ENCODE measurements around the gene PTPRN2.

Gene PTPRN2

DNA sequence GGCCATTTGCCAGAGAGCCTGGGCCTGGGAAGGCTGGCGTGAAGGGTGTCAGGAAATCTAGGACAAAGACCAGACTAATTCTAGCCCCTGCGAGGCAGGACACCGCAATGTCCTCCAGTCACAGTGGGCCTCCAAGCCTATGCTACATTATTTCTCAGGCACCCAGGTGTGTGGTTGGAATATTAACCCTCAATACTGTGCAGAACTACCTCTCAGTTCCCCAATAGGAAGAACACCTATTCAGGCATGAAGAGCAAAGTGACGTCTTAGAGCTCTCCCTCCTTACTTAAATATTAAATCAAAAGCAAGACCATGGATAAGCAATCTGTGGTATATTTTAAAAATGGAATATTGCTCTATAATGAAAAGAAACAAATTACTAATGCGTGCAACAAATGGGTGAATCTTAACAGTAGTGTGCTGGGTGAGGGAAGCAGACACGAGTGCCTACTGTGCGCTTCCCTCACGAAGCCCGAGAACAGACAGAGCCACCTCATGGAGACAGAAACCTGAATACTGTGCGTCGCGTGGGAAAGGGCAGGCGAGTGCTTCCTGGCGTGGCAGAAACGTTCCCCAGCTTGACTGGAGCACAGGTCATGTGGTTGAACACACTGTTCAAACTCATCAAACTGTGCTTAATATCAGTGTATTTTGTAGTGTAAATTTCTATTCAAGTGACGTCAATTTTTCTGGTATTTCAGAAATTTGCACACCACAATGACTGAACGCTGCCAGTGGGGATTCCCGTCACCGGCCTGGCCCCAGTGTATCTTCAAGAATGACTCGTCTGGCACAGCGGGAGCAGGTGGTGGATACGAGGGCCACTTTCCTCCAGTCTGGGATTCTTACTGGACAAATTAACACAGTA is 15.5 kb upstream of the PTPRN2 start:
- no peak for DNase-seq

DNA sequence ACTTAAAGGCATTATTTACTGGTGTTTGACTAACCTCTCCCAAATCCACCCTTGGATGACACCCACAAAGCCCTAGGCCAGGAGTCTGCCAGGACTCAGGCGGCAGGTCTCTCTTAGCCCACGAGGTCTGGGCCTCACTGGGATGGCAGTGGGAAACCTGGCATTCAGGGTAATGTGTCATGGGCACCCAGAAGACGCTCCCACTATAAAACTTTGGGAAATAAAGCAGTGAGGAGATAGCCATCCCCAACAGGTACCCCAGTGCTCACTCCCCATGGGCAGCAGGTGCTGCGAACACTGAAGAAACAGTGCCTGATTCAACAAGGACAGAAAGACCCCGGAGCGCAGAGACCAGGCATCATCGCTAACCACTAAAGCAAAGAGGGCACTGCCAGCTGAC is 14.4 kb upstream of the PTPRN2 start:
- no peak for DNase-seq

DNA sequence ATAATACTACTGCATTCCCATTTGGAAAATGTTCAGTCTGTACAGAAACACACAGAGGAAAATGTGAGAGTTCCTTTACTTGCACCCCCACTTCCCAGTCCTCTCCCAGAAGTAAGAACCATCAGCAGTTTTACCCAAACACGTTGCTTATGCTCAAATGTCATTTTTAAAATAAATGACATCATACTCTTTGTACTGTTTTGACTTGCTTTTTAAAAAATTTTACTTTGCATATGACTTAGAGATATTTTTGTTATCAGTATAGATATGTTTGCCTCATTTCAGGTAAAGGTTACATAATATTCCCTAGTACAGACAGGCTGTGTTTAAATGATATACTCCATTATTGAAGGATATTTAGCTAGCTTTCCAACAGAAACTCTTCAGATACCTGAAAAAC is 13.5 kb upstream of the PTPRN2 start:
- DNase-seq = no peak

GRCh38 chr7:158596745-158597144 is 9.1 kb upstream of the PTPRN2 start:
- no peak for DNase-seq

GRCh38 chr7:158596309-158596708 is 8.7 kb upstream of the PTPRN2 start:
- DNase-seq = no peak

DNA sequence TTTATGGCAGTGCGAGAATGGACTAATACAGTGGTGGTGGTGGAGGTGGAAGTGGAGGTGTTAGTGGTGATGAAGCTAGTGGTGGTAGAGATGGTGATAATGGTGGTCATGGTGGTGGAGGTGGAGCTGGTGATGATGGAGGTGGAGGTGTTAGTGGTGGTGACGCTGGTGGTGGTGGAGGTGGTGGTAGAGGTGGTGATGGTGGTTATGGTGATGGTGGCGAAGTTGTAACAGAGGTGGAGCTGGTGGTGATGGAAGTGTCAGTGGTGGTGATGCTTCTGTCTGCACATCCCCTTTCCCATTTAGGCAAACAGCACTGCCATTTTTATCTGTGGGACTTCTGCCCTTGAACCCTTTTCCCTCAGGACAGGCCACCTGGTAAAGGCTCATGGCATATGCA is 7.4 kb upstream of the PTPRN2 start:
- DNase-seq = no peak

DNA sequence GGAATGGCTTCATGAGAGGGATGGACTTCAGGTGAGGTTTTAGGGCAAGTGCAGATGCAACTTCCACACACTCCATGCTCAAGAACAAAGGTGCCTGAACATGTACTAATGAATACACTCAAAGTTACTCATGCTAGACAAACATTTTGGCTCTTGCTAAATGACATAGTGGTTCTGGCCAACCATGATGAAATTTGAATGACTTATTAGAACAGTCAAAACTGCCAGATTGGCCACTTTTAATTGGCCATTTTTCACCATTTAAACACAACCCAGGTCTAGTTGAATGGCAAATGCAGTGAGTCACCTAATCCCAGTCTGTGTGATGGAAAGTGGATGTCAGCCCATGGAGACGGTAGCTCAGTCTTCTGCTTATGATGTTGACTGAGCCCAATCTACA is 4.9 kb upstream of the PTPRN2 start:
- no peak for DNase-seq

- DNase-seq = no peak
These were observed 4.3 kb upstream of the PTPRN2 start for GRCh38 chr7:158591944-158592343.

GRCh38 chr7:158590181-158590530 is 2.5 kb upstream of the PTPRN2 start:
- DNase-seq = no peak

DNA sequence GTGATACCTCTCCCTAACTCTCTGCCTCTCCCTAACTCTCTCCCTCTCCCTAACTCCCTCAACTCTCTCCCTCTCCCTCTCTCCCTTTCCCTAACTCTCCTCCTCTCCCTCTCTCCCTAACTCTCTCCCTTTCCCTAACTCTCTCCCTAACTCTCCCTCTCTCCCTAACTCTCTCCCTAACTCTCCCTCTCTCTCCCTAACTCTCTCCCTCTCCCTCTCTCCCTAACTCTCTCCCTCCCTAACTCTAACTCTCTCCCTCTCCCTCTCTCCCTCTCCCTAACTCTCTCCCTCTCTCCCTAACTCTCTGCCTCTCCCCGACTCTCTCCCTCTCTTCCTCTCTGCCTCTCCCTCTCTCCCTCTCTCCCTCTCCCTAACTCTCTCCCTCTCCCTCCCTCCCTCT is 2.0 kb upstream of the PTPRN2 start:
- DNase-seq = no peak

DNA sequence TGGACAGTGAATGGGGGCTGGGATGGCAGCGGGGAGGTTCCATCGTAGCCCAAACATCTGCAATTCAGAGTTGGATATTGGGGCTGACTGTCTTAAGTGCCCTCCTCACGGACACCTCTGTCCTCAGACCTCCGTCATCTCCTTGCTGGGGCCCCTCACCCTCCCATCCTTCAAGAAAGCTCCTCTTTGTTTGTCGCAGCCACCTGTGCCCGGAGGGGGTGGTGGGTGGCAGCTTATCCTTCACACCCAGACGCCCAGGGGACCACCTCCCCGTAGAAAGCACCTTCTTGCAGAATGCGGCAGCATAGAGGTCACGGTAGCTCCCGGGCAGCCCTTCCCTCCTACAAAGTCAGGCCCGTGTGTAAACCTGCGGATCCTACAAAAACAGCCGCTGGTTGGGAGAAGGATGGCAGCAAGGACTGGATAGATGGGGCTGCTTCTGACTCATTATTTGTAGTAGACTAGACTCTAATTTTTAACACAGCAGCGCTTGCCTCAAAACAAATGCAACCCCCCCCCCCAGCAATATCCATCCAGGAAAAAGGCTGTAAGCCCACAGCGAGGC is 1.3 kb upstream of the PTPRN2 start:
- DNase-seq = no peak

DNA sequence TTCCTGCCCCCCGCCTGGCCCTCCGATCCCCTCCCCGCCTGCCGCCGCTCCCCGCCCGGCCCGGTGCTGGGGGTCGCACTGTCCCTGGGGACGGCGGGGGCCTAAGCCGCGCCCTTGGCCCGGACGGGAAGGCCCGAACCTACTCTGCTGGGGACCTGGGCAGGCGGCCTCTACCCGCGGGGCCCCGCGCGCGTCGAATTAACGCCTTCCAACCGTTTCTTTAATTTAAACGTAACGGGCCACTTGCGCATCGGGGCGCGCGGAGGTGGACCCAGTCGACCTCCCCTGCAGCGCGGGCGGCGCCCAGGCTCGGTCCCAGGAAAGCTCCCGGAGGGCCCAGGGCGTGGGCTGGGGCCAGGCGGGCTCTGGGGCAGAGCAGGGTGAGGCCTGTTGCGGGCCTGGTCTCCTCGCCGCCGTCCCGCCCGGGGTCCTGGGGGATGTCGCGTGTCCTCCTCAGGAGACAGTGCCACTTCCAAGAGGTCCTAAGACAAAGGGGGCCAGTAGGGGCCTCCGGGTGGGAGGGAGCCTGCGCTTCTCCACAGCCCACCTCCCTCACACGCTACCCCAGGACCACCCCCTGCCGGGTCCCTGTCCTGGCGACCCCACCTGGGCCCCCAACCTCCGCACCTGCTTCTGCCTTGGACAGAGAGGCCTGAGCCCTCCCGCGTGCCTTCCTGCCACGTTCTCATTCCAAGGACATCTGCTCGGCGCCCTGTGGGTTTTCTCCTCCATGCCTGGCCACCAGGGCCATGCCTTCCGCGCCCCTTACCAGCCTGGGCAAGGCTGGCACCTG is 658 bp upstream of the PTPRN2 start:
- DNase-seq = no peak

DNA sequence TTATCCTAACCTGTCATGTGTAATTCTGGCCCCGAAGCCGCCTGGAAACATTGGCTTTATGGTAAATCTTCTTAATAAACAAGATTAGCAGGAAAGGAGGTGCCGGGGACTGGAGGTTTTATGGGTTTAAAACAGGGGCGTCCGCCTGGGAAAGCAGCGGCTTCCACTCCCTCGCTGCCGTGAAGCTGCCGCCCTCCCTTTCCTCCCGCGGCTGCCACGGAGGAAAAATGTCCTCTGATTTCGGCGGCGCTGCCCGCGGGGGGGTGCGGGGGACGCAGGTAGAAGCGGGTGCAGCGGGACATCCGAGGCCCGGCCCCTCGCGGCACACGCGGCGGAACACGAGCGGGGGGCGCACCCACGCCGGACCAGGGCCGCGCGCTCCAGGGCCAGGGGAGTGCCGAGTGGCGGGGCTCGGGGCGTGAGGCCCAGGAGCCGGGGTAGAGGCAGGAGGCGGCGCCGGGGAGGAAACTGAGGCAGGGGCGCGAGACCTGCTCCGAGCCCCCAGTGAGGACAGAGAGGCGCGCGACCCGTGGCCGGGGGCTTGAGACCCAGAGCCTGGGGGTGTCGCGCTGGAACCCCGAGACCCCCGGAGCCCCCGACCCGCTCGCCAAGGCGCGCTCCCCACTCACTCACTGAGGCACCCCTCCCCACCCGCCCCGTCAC is 993 bp downstream of the PTPRN2 start:
- DNase-seq = no peak

- DNase-seq = no peak
These were observed 1.7 kb downstream of the PTPRN2 start for GRCh38 chr7:158585721-158586498.

GRCh38 chr7:158584407-158584806 is 3.2 kb downstream of the PTPRN2 start:
- DNase-seq = no peak

GRCh38 chr7:158583810-158584209 is 3.8 kb downstream of the PTPRN2 start:
- no peak for DNase-seq

DNA sequence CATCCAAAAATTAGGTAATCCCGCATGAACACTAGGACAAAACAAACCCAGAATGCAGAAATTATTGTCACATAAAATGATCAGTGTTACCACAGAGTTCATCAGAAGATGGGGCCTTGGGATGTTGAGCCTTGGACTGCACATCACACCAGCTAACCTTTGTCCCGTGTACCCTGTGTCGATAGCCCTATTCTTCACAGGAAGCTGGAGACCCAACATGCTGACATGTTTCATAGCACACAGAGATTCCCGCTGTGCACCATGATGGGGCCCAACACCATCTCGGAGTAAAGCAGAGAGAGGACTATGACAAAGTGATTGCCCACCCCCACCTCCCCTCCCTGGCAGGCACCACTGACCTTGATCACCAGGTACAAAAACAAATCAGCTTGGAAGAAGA is 4.5 kb downstream of the PTPRN2 start:
- no peak for DNase-seq

DNA sequence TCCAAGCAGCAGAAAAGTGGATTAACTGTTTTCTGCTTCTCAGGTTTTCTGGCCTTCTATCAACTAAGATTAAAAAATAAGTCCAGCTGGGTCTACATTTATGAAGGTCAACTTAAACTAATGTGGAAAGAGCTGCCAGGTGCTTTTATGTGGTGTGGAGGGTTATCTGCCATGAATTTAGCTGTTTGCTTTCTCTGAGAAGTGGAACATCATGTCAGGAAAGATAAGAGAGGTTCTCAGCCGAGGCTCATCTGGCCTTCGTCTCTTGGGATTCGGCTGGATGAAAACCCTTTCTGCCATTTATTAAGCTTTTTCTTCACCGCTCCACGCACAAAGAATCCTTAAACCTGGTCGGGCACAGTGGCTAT is 5.5 kb downstream of the PTPRN2 start:
- DNase-seq = no peak

GRCh38 chr7:158581440-158582088 is 6.1 kb downstream of the PTPRN2 start:
- no peak for DNase-seq

DNA sequence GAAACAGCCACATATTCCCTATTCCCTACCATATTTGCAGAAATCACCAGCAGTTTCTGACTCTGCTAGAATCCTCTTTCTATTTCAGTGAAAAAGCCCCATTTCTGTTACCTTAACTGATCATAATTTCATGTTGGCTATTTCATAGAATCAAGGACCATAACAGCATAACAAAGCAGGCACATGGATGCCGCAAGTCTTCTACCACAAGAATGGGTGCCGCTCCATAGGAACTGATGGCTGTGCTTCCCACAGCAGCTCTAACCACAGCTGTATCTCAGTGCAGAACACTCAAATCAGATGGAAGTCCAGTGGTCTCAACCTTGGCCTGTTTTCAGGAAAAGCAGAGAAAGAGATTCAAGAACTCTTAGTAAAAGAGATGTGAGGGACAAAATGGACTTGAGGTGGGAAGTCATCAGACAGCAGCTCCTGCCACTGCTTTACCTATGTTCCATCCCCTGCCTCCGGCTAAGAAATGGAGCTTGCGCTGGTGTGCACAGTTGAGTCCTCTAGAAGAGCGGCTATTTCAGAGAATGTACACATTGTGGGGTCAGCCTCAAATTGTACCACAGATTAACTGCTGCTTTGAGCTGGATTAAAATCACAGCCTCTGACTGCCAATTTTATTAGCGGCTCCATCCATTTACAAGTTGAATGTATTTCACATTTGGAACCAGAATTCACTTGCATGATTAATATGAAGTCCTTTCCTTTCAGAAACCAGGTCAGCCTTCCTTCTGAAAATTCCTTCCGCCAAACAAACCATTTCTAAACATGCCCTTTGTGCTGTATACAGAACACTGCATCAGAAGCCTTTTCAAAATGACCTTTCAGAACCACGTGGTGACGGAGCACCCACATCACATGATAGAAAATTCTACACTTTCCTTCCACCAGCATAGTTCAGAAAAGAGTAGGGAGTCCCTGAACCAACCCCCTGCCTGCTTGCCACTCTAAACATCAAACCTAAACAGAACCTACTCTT is 7.7 kb downstream of the PTPRN2 start:
- no peak for DNase-seq
